Lower leg skin (tissue), 3 donors: ENCODE measurements around the gene TSPEAR.

Source experiments
- CTCF ChIP-seq, 3 donors: fragments of 450-650 bp; IDR thresholded peaks; one replicate each; pipeline ENCODE4 v1.5.1; 2016; ENCODE audit warnings: antibody characterized with exemption in 3 of 3, mild to moderate bottlenecking in 3 of 3, moderate library complexity in 2 of 3
- POLR2A ChIP-seq, 2 donors: fragments of 450-650 bp; IDR thresholded peaks; one replicate each; pipeline ENCODE4 v1.6.1; 2016 to 2017; ENCODE audit warnings: antibody characterized with exemption in 2 of 2, mild to moderate bottlenecking in 1 of 2, moderate library complexity in 1 of 2

- no peak for TF ChIP-seq POLR2A (IDR thresholded peaks at IDR 0.05)
- TF ChIP-seq CTCF (IDR thresholded peaks at IDR 0.05) = no peak
Measured at GRCh38 chr21:44626262-44626661, 85.1 kb downstream of the TSPEAR start.
